Upper lobe of left lung (tissue), 4 donors: ENCODE results near the gene FAM168B.

Experiments used
- EP300 ChIP-seq, 4 donors: sonication (generic); formaldehyde crosslinking; IDR thresholded peaks; one replicate each; pipeline ENCODE4 v1.5.1; 2017; ENCODE audit warnings: antibody characterized with exemption in 4 of 4, control low read depth in 2 of 4
- POLR2A ChIP-seq, 4 donors: fragments of 450-650 bp; IDR thresholded peaks; one replicate each; pipeline ENCODE4 v1.5.1; 2016 to 2017; ENCODE audit warnings: antibody characterized with exemption in 4 of 4, mild to moderate bottlenecking in 2 of 4
- TF ChIP-seq, protein P1 (sequence below), 6 experiments: fragments of 450-650 bp in 4 of 6; fragments of 200-600 bp in 2 of 6; sonication (generic) in 2 of 6; IDR thresholded peaks; one replicate each; pipeline ENCODE4 v1.5.1; 2016 to 2019; ENCODE audit warnings: antibody characterized with exemption in 6 of 6

DNA sequence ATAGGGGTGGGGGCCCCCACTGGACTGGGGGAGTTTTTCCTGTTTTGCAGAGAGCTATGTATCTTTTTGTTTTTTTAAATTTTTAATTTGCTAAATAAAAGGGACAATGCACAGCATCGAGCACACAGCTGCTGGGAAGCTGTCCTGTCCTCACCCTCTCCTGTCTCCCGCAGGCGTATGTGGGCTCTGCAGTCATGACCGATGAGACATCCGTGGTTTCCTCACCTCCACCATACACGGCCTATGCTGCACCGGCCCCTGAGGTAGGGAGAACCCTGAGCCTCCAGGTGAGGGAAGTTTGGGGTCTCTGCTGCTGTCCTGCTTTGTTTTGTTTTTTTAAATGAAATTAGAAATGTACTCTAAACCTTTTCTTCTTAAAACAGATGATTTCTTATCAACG, 39.5 kb upstream of the FAM168B start:
- no peak for TF ChIP-seq POLR2A (IDR thresholded peaks at IDR 0.05)
- TF ChIP-seq, protein P1, sequence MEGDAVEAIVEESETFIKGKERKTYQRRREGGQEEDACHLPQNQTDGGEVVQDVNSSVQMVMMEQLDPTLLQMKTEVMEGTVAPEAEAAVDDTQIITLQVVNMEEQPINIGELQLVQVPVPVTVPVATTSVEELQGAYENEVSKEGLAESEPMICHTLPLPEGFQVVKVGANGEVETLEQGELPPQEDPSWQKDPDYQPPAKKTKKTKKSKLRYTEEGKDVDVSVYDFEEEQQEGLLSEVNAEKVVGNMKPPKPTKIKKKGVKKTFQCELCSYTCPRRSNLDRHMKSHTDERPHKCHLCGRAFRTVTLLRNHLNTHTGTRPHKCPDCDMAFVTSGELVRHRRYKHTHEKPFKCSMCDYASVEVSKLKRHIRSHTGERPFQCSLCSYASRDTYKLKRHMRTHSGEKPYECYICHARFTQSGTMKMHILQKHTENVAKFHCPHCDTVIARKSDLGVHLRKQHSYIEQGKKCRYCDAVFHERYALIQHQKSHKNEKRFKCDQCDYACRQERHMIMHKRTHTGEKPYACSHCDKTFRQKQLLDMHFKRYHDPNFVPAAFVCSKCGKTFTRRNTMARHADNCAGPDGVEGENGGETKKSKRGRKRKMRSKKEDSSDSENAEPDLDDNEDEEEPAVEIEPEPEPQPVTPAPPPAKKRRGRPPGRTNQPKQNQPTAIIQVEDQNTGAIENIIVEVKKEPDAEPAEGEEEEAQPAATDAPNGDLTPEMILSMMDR (IDR thresholded peaks at IDR 0.05) = no peak
- TF ChIP-seq EP300 (IDR thresholded peaks at IDR 0.05) = no peak
